Right lobe of liver (tissue), 6 donors: ENCODE measurements around the gene PCCA. TPM values are rescaled to one million over a fixed set of nuclear protein-coding genes. Genes with fewer than 3 reads are reported as not detected.
A peak's percentile ranks its signal among the peaks of the same experiment; 100 is the strongest.
"Not testable (repeated sequence)": the region's sequence is repeated elsewhere in the genome, so short reads cannot be mapped to it uniquely, and the experiment has no call there.

ENCODE experiments used
- ATAC-seq, 4 donors: fragments of 200-7000 bp; cut with Tn5 transposase; one replicate each; pipeline ENCODE4 v1.9.1; 2020; ENCODE audit warnings: mild to moderate bottlenecking in 4 of 4, moderate library complexity in 4 of 4
- DNase-seq, 3 donors: peaks; one replicate each; pipeline ENCODE4 v3.0.0-alpha.2; 2020
- H3K27ac ChIP-seq, 3 donors: fragments of 200-600 bp; one replicate each; pipeline ENCODE4 v1.8.0; 2022
- H3K27me3 ChIP-seq, 2 donors: fragments of 200-600 bp; one replicate each; pipeline ENCODE4 v1.8.0; 2022
- H3K36me3 ChIP-seq, 4 donors: fragments of 200-600 bp; sonication (generic) in 1 of 4; one replicate each; pipeline versions ENCODE4 v1.5.1 to v1.8.0; 2017 to 2022; ENCODE audit warnings: control low read depth in 1 of 4
- H3K4me1 ChIP-seq, 4 donors: fragments of 200-600 bp; sonication (generic) in 1 of 4; one replicate each; pipeline versions ENCODE4 v1.5.1 to v1.8.0; 2017 to 2022; ENCODE audit warnings: control low read depth in 1 of 4
- H3K4me3 ChIP-seq, 3 donors: fragments of 200-600 bp; one replicate each; pipeline ENCODE4 v1.8.0; 2022
- H3K9me3 ChIP-seq, 4 donors: fragments of 200-600 bp; sonication (generic) in 1 of 4; one replicate each; pipeline versions ENCODE4 v1.5.1 to v1.8.0; 2017 to 2022; ENCODE audit warnings: control low read depth in 1 of 4
- CTCF ChIP-seq, 4 donors: fragments of 200-600 bp in 3 of 4; fragments of 450-650 bp in 1 of 4; IDR thresholded peaks; one replicate each; pipeline versions ENCODE4 v1.5.1 to v1.8.0; 2016 to 2022; ENCODE audit warnings: antibody characterized with exemption in 4 of 4, mild to moderate bottlenecking in 2 of 4
- POLR2A ChIP-seq: fragments of 450-650 bp; IDR thresholded peaks from one replicate; pipeline ENCODE4 v1.6.1; 2017; ENCODE audit warnings: antibody characterized with exemption, mild to moderate bottlenecking
- WGBS: methylation state at CpG from one replicate; pipeline ENCODE4 v1.1.6; 2018; ENCODE audit warnings: low coverage, low lambda C conversion rate; ENCODE audit not compliant: insufficient coverage; ENCODE audit errors: missing lambda C conversion rate; 5-methylcytosine and 5-hydroxymethylcytosine counted together
- intact Hi-C, 2 donors: fragments of 100-400 bp; cut with DNase I; formaldehyde crosslinking; loops; one replicate each; pipeline versions ENCODE4 v1.11.2 to v1.14.1; 2022
- total RNA-seq, 6 experiments: library from RNA; depleted of rRNA in 2 of 6; stranded (reverse); fragments of >200 nt in 2 of 6; fragmentation: NEBNext Ultra II Directional in 3 of 6; extraction: Animal tissue kit (Norgen Biotek cat#: 25700) in 3 of 6; gene quantifications; one replicate each; pipeline versions ENCODE4 v1.1.0 to v1.2.4, GENCODE V29; 2016 to 2023
- donor health status: DM: no; HTN: yes; CAD: no.
- donor health status: DM: no; HTN: no; CAD: no.
- donor health status: DM: no; HTN: no; CAD: no.
- donor health status: DM: no; HTN: yes; CAD: no.
- donor health status: DM: no; HTN: yes; CAD: no.

PCCA gene
- total RNA-seq, 6 experiments from 2014 or later = 58.2 to 161 (median 85.2) TPM

- 35% methylated on average over 2 of the region's 14 CpGs for WGBS
- Histone ChIP-seq H3K36me3 (peaks cover 0 to 9% (median 3%) of the 10 kb centered on the region in 4 donors), H3K27ac (peak overlapping the region in 2 of 3 donors; percentile 68 to 91), H3K9me3 (no peaks in the 10 kb centered on the region), H3K4me3 (no peak overlapping the region), H3K4me1 (peaks cover 0 to 44% (median 17%) of the 10 kb centered on the region in 4 donors), H3K27me3 (no peaks in the 10 kb centered on the region)
- ATAC-seq (peak; percentile 47 to 69 (median 54)), DNase-seq (peak in 1 of 3 donors; percentile 87)
- no peak for TF ChIP-seq CTCF (IDR thresholded peaks at IDR 0.05)
- no peak for TF ChIP-seq POLR2A
- intact Hi-C loops = no loop called here
These were observed 434.5 kb downstream of the PCCA start for GRCh38 chr13:100523411-100523810.

- DNase-seq = peak; percentile 57 to 95 (median 92)
- H3K27ac ChIP-seq = peak overlapping the region in 2 of 3 donors; percentile 68 to 91
- intact Hi-C loops = no loop called here
- peaks cover 0 to 38% (median 15%) of the 10 kb centered on the region in 4 donors for H3K4me1 ChIP-seq
- TF ChIP-seq CTCF (IDR thresholded peaks at IDR 0.05) (no peak), POLR2A (no peak)
- peaks cover 0 to 12% (median 5%) of the 10 kb centered on the region in 4 donors for H3K36me3 ChIP-seq
- no peak overlapping the region for H3K4me3 ChIP-seq
- H3K9me3 ChIP-seq = no peaks in the 10 kb centered on the region
- 21% methylated on average over 6 of the region's 8 CpGs for WGBS
- ATAC-seq = peak; percentile 64 to 91 (median 84)
- H3K27me3 ChIP-seq = no peaks in the 10 kb centered on the region
These were observed 435.1 kb downstream of the PCCA start for GRCh38 chr13:100523981-100524386.

DNA sequence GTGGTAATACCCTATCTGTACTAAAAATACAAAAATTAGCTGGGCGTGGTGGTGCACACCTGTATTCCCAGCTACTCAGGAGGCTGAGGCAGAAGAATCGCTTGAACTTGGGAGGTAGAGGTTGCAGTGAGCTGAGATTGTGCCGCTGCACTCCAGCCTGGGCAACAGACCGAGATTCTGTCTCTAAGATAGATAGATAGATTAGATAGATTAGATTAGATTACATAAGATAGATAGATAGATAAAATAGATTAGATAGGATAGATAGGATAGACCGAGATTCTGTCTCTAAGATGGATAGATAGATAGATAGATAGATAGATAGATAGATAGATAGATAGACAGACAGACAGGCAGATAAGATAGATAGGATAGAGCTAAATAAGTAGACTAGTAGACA is 435.8 kb downstream of the PCCA start:
- H3K27me3 ChIP-seq, ATAC-seq, intact Hi-C loops, DNase-seq, H3K4me3 ChIP-seq, H3K9me3 ChIP-seq: not testable (repeated sequence)
- peak overlapping the region in 2 of 3 donors; percentile 69 to 91 for H3K27ac ChIP-seq
- H3K4me1 ChIP-seq = peaks cover 0 to 34% (median 11%) of the 10 kb centered on the region in 4 donors
- H3K36me3 ChIP-seq = peaks cover 0 to 12% (median 6%) of the 10 kb centered on the region in 4 donors
- 80% methylated on average over 5 of the region's 5 CpGs for WGBS

DNA sequence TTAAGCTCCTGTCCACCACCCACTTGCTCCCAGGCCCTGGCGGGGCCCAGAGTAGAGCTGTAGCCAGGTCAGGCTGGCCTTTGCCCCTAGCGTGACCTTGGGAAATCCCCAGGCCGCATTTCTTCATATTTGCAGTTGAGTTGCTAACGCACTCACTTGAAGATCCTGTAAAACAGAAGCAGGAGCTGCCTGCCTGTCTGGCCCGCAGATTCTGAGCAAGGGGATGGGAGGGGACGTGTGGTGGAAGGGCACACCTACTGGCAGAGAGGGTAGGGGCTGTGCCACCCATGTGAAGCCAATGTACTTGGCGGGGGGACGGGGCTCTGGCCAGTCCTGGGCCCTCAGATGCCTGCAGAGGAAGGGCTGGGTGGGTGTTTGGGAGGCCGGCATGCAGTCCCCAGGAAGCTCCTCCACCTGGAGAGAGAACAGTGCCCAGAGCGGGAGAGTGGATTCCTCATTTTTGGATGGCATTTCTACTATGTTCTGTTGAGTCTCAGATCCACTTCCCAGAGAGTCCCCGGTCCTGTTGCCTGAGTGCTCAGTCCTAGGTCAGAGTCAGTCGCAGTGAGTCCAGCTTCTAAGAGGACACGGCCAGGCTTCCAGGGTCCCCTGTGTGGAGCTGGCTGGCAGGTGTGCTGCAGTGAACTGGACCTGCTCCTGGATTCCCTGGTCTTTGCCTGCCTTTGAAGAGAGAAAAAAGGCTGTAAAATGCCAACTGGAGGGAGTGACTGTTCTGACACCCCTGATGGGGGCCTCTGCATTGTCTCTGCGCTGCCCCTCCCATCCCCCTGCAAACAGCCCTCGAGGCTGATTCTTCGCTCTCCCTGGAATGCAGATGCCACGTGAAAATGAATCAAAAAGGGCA is 436.8 kb downstream of the PCCA start:
- ATAC-seq (peak; percentile 67 to 74 (median 70)), DNase-seq (peak; percentile 63 to 81 (median 80))
- intact Hi-C loops = no loop called here
- Histone ChIP-seq H3K27me3 (no peaks in the 10 kb centered on the region), H3K36me3 (peaks cover 0 to 12% (median 6%) of the 10 kb centered on the region in 4 donors), H3K4me3 (no peak overlapping the region), H3K4me1 (peaks cover 0 to 44% (median 14%) of the 10 kb centered on the region in 4 donors), H3K9me3 (no peaks in the 10 kb centered on the region), H3K27ac (peak overlapping the region in 2 of 3 donors; percentile 23 to 91)
- TF ChIP-seq CTCF (IDR thresholded peaks at IDR 0.05) (no peak), POLR2A (no peak)
- 39% methylated on average over 5 of the region's 17 CpGs for WGBS
